ENCODE results near the gene DNAH3. TPM values are rescaled to one million over a fixed set of nuclear protein-coding genes. Genes with fewer than 3 reads are reported as not detected.

DNAH3 gene
- total and polyA plus RNA-seq, 2 experiments from 2014 or later: 0.70 to 1.3 TPM

GRCh38 chr16:21009815-21010214, 140.8 kb downstream of the DNAH3 start:
- DNase-seq (ENCODE audit: low spot score) (no peak), ATAC-seq (no peak)
- H3K27ac Mint-ChIP-seq: no peak overlapping the region
- no peak overlapping the region for H2AFZ ChIP-seq
- TF ChIP-seq EZH2 (IDR thresholded peaks at IDR 0.05; ENCODE audit: low read depth, unreplicated experiment) (no peak), POLR2AphosphoS5 (IDR thresholded peaks at IDR 0.05; ENCODE audit: low read depth) (no peak), ZNF114 (CRISPR knock-in tag; IDR thresholded peaks at IDR 0.05) (no peak), EZH2phosphoT487 (IDR thresholded peaks at IDR 0.05; ENCODE audit: unreplicated experiment) (no peak), NANOG (IDR thresholded peaks at IDR 0.05; ENCODE audit: borderline replicate concordance) (no peak)
- TF ChIP-seq, protein P1, sequence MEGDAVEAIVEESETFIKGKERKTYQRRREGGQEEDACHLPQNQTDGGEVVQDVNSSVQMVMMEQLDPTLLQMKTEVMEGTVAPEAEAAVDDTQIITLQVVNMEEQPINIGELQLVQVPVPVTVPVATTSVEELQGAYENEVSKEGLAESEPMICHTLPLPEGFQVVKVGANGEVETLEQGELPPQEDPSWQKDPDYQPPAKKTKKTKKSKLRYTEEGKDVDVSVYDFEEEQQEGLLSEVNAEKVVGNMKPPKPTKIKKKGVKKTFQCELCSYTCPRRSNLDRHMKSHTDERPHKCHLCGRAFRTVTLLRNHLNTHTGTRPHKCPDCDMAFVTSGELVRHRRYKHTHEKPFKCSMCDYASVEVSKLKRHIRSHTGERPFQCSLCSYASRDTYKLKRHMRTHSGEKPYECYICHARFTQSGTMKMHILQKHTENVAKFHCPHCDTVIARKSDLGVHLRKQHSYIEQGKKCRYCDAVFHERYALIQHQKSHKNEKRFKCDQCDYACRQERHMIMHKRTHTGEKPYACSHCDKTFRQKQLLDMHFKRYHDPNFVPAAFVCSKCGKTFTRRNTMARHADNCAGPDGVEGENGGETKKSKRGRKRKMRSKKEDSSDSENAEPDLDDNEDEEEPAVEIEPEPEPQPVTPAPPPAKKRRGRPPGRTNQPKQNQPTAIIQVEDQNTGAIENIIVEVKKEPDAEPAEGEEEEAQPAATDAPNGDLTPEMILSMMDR (conservative IDR thresholded peaks at IDR 0.05; ENCODE audit: low read depth in 2 of 2): no peak
- H3F3A ChIP-seq (replicated peaks; ENCODE audit: low read depth): no peaks in the 10 kb centered on the region
- no peaks in the 10 kb centered on the region for H3K79me2 ChIP-seq (replicated peaks; ENCODE audit: insufficient read depth)
- H4K20me1 ChIP-seq (replicated peaks; ENCODE audit: insufficient read depth): no peaks in the 10 kb centered on the region
- H3K4me3 Mint-ChIP-seq: no peak overlapping the region
- H3K4me1 Mint-ChIP-seq: no peaks in the 10 kb centered on the region
- H3K27ac ChIP-seq (ENCODE audit: low read depth): no peak overlapping the region
- no peak overlapping the region for H3K4me2 ChIP-seq
- H3K4me1 ChIP-seq (ENCODE audit: insufficient read depth): no peaks in the 10 kb centered on the region
- no peak overlapping the region for H3K4me3 ChIP-seq
- H3K36me3 Mint-ChIP-seq (ENCODE audit: low read depth): no peaks in the 10 kb centered on the region
- H3K9me2 ChIP-seq (ENCODE audit: insufficient read depth): no peaks in the 10 kb centered on the region
- H3K36me3 ChIP-seq (ENCODE audit: insufficient read depth): no peaks in the 10 kb centered on the region
- H3K27me3 ChIP-seq (ENCODE audit: insufficient read depth): no peaks in the 10 kb centered on the region
- H3K27me3 Mint-ChIP-seq (ENCODE audit: insufficient read depth, low read depth, poor library complexity): no peaks in the 10 kb centered on the region
- peaks cover 10% of the 10 kb centered on the region; the same call in 2 of the 3 replicates for H3K9me3 Mint-ChIP-seq

- Histone ChIP-seq H3K4me3 (no peak overlapping the region), H3K27me3 (ENCODE audit: insufficient read depth) (no peaks in the 10 kb centered on the region), H3K27ac (ENCODE audit: low read depth) (no peak overlapping the region), H4K20me1 (replicated peaks; ENCODE audit: insufficient read depth) (no peaks in the 10 kb centered on the region), H3K9me2 (ENCODE audit: insufficient read depth) (no peaks in the 10 kb centered on the region; the same call in 1 of the 2 replicates), H3K4me1 (ENCODE audit: insufficient read depth) (no peaks in the 10 kb centered on the region), H3K36me3 (ENCODE audit: insufficient read depth) (no peaks in the 10 kb centered on the region), H3F3A (replicated peaks; ENCODE audit: low read depth) (no peaks in the 10 kb centered on the region), H2AFZ (no peak overlapping the region), H3K79me2 (replicated peaks; ENCODE audit: insufficient read depth) (no peaks in the 10 kb centered on the region), H3K4me2 (no peak overlapping the region)
- no peaks in the 10 kb centered on the region for H3K9me3 Mint-ChIP-seq
- TF ChIP-seq ETS1 (IDR thresholded peaks at IDR 0.05): no peak
- TF ChIP-seq EZH2 (IDR thresholded peaks at IDR 0.05; ENCODE audit: low read depth, unreplicated experiment): no peak
- TF ChIP-seq EZH2phosphoT487 (IDR thresholded peaks at IDR 0.05; ENCODE audit: unreplicated experiment): no peak
- no peak for TF ChIP-seq JUNB (IDR thresholded peaks at IDR 0.05; ENCODE audit: unreplicated experiment)
- ATAC-seq: no peak
- no peak overlapping the region for H3K27ac Mint-ChIP-seq
- no peaks in the 10 kb centered on the region for H3K4me1 Mint-ChIP-seq
- peaks cover 2% of the 10 kb centered on the region for H3K27me3 Mint-ChIP-seq (ENCODE audit: insufficient read depth, low read depth, poor library complexity)
- no peaks in the 10 kb centered on the region for H3K36me3 Mint-ChIP-seq (ENCODE audit: low read depth)
- no peak for DNase-seq (ENCODE audit: low spot score)
- H3K4me3 Mint-ChIP-seq: no peak overlapping the region
Observed at GRCh38 chr16:21005008-21005407, 145.6 kb downstream of the DNAH3 start.

- Histone ChIP-seq H3F3A (replicated peaks; ENCODE audit: low read depth) (no peaks in the 10 kb centered on the region), H3K4me1 (ENCODE audit: insufficient read depth) (no peaks in the 10 kb centered on the region), H3K27ac (ENCODE audit: low read depth) (no peak overlapping the region), H4K20me1 (replicated peaks; ENCODE audit: insufficient read depth) (no peaks in the 10 kb centered on the region), H2AFZ (no peak overlapping the region), H3K36me3 (ENCODE audit: insufficient read depth) (no peaks in the 10 kb centered on the region), H3K9me2 (ENCODE audit: insufficient read depth) (no peaks in the 10 kb centered on the region; the same call in 1 of the 2 replicates), H3K4me3 (no peak overlapping the region), H3K4me2 (no peak overlapping the region), H3K79me2 (replicated peaks; ENCODE audit: insufficient read depth) (no peaks in the 10 kb centered on the region), H3K27me3 (ENCODE audit: insufficient read depth) (no peaks in the 10 kb centered on the region)
- no peak overlapping the region for H3K27ac Mint-ChIP-seq
- DNase-seq (ENCODE audit: low spot score) (peak; percentile 80), ATAC-seq (peak; percentile 89)
- no peaks in the 10 kb centered on the region for H3K4me1 Mint-ChIP-seq
- no peaks in the 10 kb centered on the region for H3K9me3 Mint-ChIP-seq
- TF ChIP-seq, protein P1 (conservative IDR thresholded peaks at IDR 0.05; ENCODE audit: low read depth in 2 of 2): peak; percentile 90 to 92
- TF ChIP-seq EZH2phosphoT487 (IDR thresholded peaks at IDR 0.05; ENCODE audit: unreplicated experiment): no peak
- H3K27me3 Mint-ChIP-seq (ENCODE audit: insufficient read depth, low read depth, poor library complexity): peaks cover 2% of the 10 kb centered on the region
- H3K4me3 Mint-ChIP-seq: no peak overlapping the region
- H3K36me3 Mint-ChIP-seq (ENCODE audit: low read depth): no peaks in the 10 kb centered on the region
Observed at GRCh38 chr16:21001262-21001661, 149.4 kb downstream of the DNAH3 start.

All from GM23338 (cell line).